ENCODE measurements around the gene SLC39A1.

GRCh38 chr1:153944827-153945117 is 18.6 kb downstream of the SLC39A1 start:
- TF ChIP-seq EZH2 (IDR thresholded peaks at IDR 0.05) (no peak), POLR2AphosphoS5 (IDR thresholded peaks at IDR 0.05; ENCODE audit: borderline replicate concordance, low read depth, low read length) (no peak)

Data from SK-N-MC (cell line).